Epidermal melanocyte (primary cell): ENCODE measurements around the gene BST2.
"Not testable (repeated sequence)": the region's sequence is repeated elsewhere in the genome, so short reads cannot be mapped to it uniquely, and the experiment has no call there.

Experiments used
- DNase-seq: peaks from one replicate; pipeline ENCODE4 v3.0.0; 2011; ENCODE audit warnings: low spot score; ENCODE audit not compliant: insufficient read length

The BST2 gene

DNA sequence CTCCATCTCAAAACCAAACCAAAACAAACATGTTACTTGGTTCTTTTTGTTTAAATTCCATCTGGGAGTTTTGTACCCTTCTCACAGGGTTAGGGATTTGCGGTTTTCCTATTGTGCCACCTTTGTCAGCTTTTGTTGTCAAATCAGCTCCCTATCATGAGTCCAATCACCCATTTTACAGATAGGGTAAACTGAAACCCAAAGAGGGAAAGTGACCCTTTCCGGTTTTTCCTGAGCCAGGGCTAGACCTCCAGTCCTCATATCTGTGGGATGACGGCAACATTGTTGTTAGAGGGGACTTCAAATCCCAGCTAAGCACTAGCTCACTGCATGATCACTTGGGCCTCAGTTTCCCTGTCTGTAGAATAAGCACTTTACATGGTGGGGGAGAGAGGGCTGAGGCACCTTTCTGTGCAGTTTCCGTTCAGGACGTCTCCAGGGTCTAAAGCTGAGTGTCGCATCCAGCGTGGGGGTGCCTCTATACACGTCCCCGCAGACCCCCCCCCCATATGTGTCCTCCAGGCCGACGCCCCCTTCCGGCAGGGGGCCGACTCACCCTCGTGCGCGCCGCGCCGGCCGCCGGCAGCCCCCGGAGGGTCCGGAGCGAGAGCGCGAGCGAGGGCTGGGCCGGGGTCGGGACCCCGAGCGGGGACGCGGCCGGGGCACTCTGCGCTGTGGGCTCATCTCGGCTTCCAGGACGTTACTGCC, 15.3 kb downstream of the BST2 start:
- no peak for DNase-seq

GRCh38 chr19:17389288-17389687, 16.1 kb downstream of the BST2 start:
- no peak for DNase-seq

DNA sequence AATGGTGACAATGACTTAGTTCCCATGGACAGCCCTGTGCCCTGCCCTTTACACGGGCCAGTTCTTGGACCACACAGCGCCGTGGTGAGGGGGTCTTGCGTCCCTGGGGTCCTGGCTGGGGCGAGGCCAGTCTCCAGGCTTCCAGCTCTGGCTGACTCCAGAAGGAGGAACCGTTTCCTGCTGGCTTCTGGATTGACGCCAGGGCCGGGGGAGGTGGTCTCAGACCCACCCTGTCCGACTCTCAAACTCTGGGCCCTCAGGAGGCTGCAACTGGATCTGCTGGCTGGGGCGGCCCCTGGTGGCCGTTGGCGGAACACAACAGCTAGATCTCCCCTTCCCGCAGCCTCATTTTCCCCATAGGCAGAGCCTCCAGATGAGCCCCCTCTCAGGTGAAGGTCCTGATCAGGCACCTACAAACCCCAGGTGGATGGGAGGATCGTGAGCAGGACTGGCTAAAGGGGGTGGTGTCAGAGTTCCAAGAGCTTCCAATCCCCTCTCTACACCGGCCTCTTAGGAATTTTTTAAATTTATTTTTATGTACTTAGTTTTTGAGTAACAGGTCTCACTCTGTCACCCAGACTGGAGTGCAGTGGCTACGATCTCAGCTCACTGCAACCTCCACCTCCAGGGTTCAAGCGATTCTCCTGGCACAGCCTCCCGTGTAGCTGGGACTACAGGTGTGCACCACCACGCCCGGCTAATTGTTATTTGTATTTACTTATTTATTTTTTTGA, 19.4 kb downstream of the BST2 start:
- peak; percentile 67 for DNase-seq

DNA sequence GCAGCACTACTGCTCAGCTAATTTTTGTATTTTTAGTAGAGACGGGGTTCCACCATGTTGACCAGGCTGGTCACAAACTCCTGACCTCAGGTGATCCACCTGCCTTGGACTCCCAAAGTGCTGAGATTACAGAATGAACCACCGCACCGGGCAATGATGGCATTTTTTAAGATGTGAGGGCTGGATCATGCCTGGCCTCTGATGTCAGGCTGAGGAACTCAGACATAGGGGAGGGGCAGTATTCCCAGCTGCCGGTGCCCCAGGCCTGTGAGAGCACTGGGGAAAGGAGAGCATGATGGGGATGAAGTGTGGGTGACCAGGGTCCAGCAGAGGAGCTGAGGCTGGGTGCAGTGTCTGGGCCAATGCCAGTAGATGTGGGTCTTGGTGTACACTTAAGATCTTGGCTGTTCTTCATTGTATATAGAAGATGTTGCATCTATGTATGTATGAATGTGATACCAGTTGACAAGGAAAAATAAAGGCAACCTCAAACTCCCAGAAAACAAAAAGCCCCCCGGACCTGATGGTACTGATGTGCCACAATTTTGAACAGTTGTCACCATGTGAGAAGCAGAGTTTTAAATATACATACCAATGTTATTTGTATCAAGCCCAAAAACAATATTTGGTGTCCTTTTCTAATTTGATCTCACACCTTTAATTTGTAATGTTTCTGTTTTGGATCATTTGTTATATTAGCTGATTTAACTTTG, 24.8 kb downstream of the BST2 start:
- DNase-seq = no peak

- no peak for DNase-seq
Observed at GRCh38 chr19:17379221-17379631, 26.2 kb downstream of the BST2 start.

DNA sequence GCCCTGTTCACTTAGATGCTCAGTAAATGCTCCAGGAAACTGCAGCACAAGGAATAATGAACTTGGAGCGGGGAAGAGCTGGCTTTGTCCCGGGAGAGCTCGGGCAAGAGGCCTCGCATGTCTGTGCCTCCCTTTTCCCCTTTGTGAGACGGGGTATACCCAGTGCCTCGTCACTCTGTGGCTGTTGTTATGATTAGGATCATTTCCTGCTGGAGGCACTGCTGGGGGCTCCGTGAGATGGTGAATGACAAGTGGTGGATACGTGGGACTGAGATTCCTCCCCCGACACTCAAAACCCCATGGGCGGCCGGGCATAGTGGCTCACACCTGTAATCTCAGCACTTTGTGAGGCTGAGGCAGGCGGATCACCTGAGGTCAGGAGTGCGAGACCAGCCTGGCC, 27.2 kb downstream of the BST2 start:
- DNase-seq = no peak

GRCh38 chr19:17376935-17377600, 28.4 kb downstream of the BST2 start, which contains the start of gene PLVAP:
PLVAP (minus strand) TSS chr19:17377342; CDS start chr19:17377288, 54 bp downstream.
- DNase-seq = no peak

DNA sequence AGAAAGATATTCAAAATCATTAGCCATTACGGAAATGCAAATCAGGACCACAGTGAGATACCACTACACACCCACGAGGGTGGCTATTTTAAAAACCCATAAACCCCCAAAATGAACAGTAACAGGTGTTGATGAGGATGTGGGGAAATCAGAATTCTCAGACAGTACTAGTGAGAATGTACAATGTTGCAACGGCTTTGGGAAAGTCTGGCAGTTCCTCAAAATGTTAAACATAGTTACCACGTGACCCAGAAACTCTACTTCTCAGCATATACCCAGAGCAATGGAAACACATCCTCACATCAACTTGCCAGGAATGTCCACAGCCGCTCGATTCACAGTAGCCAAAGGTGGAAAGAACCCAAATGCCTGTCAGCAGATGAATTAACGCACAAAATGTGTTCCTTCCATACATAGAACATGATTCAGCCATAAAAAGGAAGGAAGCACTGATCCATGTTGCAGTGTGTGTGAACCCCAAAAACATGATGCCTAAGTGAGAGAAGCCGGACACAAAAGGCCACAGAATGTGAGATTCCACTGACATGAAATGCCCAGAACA, 35.3 kb downstream of the BST2 start:
- no peak for DNase-seq

DNA sequence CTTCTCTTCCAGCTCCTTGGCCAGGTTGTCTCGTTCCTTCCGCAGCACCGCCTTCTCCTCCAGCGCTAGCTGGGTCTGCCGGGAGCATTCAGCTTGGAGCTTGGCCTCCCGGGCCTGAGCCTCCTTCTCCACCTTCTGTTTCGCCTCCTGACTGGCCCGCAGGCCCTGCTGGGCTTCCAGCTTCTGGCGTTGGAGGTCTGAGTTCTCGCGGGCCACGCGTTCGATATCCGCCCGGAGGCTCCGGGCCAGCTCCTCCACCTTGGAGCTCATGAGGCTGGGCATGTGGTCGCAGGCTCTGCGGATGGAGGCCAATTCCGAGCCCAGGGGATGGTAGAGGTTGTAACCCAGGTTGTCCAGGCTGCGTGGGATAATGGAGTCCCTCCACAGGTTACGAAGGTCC, 40.1 kb downstream of the BST2 start:
- no peak for DNase-seq

- not testable (repeated sequence) for DNase-seq
Observed at GRCh38 chr19:17363852-17364605, 41.4 kb downstream of the BST2 start.

DNA sequence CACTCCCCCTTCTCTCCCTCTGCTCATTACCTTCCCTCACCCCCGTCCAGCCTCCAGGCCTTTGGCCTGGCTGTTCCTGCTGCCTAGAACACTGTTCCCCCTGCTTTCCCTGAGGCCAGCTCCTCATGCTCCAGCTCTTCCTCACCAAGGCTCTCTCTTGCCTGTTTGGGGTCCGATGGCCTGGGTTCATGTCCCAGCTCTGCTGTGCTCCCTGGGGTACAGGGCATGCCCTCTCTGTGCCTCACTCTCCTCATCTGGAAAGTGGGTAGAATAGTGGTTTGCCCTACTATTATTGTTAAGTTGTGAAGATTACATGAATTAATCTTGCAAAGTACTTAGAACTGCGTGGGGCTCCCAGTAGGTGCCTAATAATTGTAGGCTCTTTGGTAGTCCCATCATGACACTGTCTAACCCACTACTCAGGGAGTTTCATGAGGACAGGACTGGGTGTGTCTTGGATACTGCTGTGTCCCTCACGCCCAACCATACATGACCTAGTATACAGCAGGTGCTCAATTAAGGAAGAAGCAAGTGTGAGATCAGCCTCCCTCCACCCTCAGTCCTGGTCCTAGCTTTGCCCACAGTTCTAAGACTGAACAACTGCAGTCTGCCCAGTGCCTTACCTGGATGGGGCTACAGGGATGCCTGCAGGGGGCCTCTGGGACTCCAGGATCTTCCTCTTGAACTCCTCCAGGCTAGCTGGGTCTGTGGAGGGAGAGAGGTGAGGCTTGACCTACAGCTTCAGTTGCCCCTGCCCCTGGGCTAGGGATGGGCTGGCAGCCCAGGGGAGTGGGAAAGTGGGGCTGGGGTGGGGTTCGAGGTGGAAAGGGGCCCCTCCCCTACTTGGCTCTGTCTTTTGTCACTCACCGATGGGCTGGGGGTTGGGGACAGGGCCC, 45.3 kb downstream of the BST2 start:
- no peak for DNase-seq

DNA sequence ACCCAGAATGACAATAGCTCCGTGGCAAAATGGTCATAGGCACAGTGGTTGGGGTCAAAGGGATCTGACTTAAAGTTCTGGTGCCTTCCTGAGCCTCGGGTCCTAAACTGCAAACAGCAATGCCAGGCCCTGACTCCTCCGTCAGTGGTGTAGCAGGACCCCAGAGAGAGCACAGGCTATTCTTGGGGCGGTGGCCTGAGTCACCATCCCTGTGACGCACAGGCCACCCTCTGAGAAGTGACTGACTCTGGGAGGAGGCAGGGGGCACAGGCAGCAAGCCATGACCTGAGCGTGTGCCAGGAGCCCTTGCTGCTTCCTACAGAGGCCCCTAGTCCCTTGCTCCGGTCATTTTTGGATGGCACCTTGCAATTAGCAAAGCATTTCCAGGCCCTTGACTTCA, 47.0 kb downstream of the BST2 start:
- no peak for DNase-seq

GRCh38 chr19:17357724-17358123, 47.7 kb downstream of the BST2 start:
- DNase-seq = no peak

DNA sequence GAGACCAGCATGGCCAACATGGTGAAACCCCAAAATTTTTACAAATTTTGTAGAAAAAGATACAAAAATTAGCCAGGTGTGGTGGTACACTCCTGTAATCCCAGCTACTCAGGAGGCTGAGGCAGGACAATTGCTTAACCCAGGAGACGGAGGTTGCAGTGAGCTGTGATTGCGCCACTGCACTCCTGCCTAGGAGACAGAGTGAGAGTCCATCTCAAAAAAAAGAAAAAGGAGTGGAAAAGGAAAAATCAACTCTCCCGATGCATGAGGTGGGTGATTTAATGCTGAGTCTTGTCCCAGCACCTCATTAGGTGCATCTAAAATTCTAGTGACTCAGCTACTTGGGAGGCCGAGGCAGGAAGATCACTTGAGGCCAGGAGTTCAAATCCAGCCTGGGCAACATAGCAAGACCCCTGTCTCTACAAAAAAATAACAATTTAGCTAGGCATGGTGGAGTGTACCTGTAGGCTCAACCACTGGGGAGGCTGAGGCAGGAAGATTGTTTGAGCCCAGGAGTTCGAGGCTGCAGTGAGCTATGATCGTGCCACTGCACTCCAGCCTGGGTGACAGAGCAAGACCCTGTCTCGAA, 48.3 kb downstream of the BST2 start:
- DNase-seq = no peak

DNA sequence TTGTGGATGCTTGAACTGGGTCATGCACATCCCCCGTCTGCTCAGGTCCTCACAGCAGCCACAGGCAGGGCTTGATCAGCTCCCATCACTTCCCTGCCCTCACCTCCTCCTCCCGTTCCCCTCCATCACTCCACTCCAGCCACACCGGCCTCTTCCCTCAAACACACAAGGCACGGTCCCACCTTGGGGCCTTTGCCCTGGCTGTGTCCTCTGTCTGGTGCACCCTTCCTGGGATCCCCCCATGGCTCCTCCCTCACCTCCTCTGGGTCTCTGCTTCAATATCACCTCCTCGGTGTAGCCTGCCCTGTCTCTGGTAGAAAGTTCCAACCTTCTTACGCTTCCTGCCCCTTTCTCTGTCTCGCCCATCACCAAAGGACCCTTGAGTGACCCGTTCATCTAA, 52.0 kb downstream of the BST2 start:
- no peak for DNase-seq
